ENCODE measurements around the gene MYO1C. TPM values are rescaled to one million over a fixed set of nuclear protein-coding genes. Genes with fewer than 3 reads are reported as not detected.
A peak's percentile ranks its signal among the peaks of the same experiment; 100 is the strongest.

The MYO1C gene
- total and polyA plus RNA-seq, 9 of the 15 experiments (the other 6 are each of a cell fraction or from before 2014, with no cell fraction given) = 0.46 to 32.5 (median 11.6) TPM

GRCh38 chr17:1487939-1488825, 4.3 kb downstream of the MYO1C start (continued):
- 0 out of 2 replicates have a peak, but pooled peaks have one; percentile 50 for TF ChIP-seq CREB3L1 (IDR thresholded peaks at IDR 0.05; ENCODE audit: borderline replicate concordance, low read depth)
- TF ChIP-seq, protein P1, sequence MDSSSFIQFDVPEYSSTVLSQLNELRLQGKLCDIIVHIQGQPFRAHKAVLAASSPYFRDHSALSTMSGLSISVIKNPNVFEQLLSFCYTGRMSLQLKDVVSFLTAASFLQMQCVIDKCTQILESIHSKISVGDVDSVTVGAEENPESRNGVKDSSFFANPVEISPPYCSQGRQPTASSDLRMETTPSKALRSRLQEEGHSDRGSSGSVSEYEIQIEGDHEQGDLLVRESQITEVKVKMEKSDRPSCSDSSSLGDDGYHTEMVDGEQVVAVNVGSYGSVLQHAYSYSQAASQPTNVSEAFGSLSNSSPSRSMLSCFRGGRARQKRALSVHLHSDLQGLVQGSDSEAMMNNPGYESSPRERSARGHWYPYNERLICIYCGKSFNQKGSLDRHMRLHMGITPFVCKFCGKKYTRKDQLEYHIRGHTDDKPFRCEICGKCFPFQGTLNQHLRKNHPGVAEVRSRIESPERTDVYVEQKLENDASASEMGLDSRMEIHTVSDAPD (CRISPR knock-in tag; IDR thresholded peaks at IDR 0.05) = no peak
- TF ChIP-seq ZNF583 (CRISPR knock-in tag; IDR thresholded peaks at IDR 0.05) = no peak
- TF ChIP-seq SIN3B (IDR thresholded peaks at IDR 0.05; ENCODE audit: low read depth) = peak; percentile 36; the same call in 1 of the 2 replicates
- no peak for TF ChIP-seq SRSF7 (optimal IDR thresholded peaks at IDR 0.05; ENCODE audit: low read depth, low read length)
- peak; percentile 53; the same call in 1 of the 2 replicates for TF ChIP-seq ARID1B (IDR thresholded peaks at IDR 0.05)
- peak; percentile 15; the same call in 1 of the 2 replicates for TF ChIP-seq CBFA2T2 (conservative IDR thresholded peaks at IDR 0.05)
- TF ChIP-seq, protein P2, sequence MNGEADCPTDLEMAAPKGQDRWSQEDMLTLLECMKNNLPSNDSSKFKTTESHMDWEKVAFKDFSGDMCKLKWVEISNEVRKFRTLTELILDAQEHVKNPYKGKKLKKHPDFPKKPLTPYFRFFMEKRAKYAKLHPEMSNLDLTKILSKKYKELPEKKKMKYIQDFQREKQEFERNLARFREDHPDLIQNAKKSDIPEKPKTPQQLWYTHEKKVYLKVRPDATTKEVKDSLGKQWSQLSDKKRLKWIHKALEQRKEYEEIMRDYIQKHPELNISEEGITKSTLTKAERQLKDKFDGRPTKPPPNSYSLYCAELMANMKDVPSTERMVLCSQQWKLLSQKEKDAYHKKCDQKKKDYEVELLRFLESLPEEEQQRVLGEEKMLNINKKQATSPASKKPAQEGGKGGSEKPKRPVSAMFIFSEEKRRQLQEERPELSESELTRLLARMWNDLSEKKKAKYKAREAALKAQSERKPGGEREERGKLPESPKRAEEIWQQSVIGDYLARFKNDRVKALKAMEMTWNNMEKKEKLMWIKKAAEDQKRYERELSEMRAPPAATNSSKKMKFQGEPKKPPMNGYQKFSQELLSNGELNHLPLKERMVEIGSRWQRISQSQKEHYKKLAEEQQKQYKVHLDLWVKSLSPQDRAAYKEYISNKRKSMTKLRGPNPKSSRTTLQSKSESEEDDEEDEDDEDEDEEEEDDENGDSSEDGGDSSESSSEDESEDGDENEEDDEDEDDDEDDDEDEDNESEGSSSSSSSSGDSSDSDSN (IDR thresholded peaks at IDR 0.05; ENCODE audit: borderline replicate concordance in 1 of 2, low read depth in 2 of 2, low read length in 2 of 2) = 0 out of 4 replicates have a peak, but pooled peaks of 1 of the 2 experiments have one; percentile 35
- no peak for TF ChIP-seq RB1 (IDR thresholded peaks at IDR 0.05; ENCODE audit: low read depth)
- TF ChIP-seq USF1 (CRISPR knock-in tag; IDR thresholded peaks at IDR 0.05) = peak; percentile 55; the same call in 1 of the 2 replicates
- TF ChIP-seq HNRNPUL1 (IDR thresholded peaks at IDR 0.05; ENCODE audit: low read length) = no peak
- TF ChIP-seq, protein P3, sequence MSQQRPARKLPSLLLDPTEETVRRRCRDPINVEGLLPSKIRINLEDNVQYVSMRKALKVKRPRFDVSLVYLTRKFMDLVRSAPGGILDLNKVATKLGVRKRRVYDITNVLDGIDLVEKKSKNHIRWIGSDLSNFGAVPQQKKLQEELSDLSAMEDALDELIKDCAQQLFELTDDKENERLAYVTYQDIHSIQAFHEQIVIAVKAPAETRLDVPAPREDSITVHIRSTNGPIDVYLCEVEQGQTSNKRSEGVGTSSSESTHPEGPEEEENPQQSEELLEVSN (IDR thresholded peaks at IDR 0.05; ENCODE audit: borderline replicate concordance in 1 of 2, extremely low read depth in 1 of 2, insufficient read depth in 1 of 2, insufficient read length in 1 of 2, low read depth in 1 of 2, low read length in 1 of 2, poor library complexity in 1 of 2, severe bottlenecking in 1 of 2) = peak in 1 of 2 experiments; percentile 24
- no peak for TF ChIP-seq NFE2 (IDR thresholded peaks at IDR 0.05; ENCODE audit: low read depth)
- TF ChIP-seq ZNF75A (CRISPR knock-in tag; IDR thresholded peaks at IDR 0.05) = no peak
- no peak for TF ChIP-seq TFE3 (CRISPR knock-in tag; IDR thresholded peaks at IDR 0.05)
- TF ChIP-seq SREBF2 (CRISPR knock-in tag; IDR thresholded peaks at IDR 0.05) = no peak
- TF ChIP-seq CXXC5 (CRISPR knock-in tag; IDR thresholded peaks at IDR 0.05) = peak; percentile 66; the same call in 1 of the 2 replicates
